Mesendoderm (in vitro differentiated cells): ENCODE data around the gene HES4. TPM values are rescaled to one million over a fixed set of nuclear protein-coding genes. Genes with fewer than 3 reads are reported as not detected.

Source experiments
- DNase-seq: peaks from one replicate; pipeline ENCODE4 v3.0.0; 2013
- H2AK5ac ChIP-seq: 2 replicates; pipeline ENCODE4 v1.6.1; 2013; ENCODE audit warnings: low read length, inconsistent platforms
- H2BK120ac ChIP-seq: 2 replicates; pipeline ENCODE4 v1.6.1; 2013; ENCODE audit warnings: low read depth, mild to moderate bottlenecking, low read length, moderate library complexity, mixed read lengths
- H2BK15ac ChIP-seq: replicated peaks from 2 replicates; pipeline ENCODE4 v1.6.1; 2013; ENCODE audit warnings: low read depth, mild to moderate bottlenecking, moderate library complexity
- H2BK5ac ChIP-seq: 2 replicates; pipeline ENCODE4 v1.6.1; 2013; ENCODE audit warnings: low read length, inconsistent platforms
- H3K18ac ChIP-seq: 2 replicates; pipeline ENCODE4 v1.6.1; 2013; ENCODE audit warnings: mild to moderate bottlenecking, low read length, mixed read lengths
- H3K23ac ChIP-seq: one replicate; pipeline ENCODE4 v1.6.1; 2013; ENCODE audit warnings: low read length
- H3K27ac ChIP-seq: 2 replicates; pipeline ENCODE4 v1.5.1; 2013; ENCODE audit warnings: low read depth, mild to moderate bottlenecking, inconsistent platforms, low read length, moderate library complexity
- H3K27me3 ChIP-seq: 2 replicates; pipeline ENCODE4 v1.6.1; 2013; ENCODE audit warnings: low read length, control low read depth, mild to moderate bottlenecking, inconsistent platforms; ENCODE audit not compliant: insufficient read depth, poor library complexity
- H3K36me3 ChIP-seq: 2 replicates; pipeline ENCODE4 v1.6.1; 2013; ENCODE audit warnings: low read length, inconsistent platforms; ENCODE audit not compliant: control insufficient read depth, insufficient read depth
- H3K4ac ChIP-seq: one replicate; pipeline ENCODE4 v1.6.1; 2013; ENCODE audit warnings: low read depth, mild to moderate bottlenecking, low read length, moderate library complexity
- H3K4me1 ChIP-seq: 2 replicates; pipeline ENCODE4 v1.6.1; 2013; ENCODE audit warnings: low read depth, low read length, inconsistent platforms; ENCODE audit not compliant: control insufficient read depth
- H3K4me2 ChIP-seq: 2 replicates; pipeline ENCODE4 v1.6.1; 2013; ENCODE audit warnings: low read length
- H3K4me3 ChIP-seq: 2 replicates; pipeline ENCODE4 v1.5.1; 2013; ENCODE audit warnings: mild to moderate bottlenecking, low read length
- H3K56ac ChIP-seq: one replicate; pipeline ENCODE4 v1.6.1; 2013; ENCODE audit warnings: low read length
- H3K79me1 ChIP-seq: 2 replicates; pipeline ENCODE4 v1.6.1; 2013; ENCODE audit warnings: low read length, inconsistent platforms
- H3K79me2 ChIP-seq: 2 replicates; pipeline ENCODE4 v1.6.1; 2013; ENCODE audit warnings: mild to moderate bottlenecking, low read length; ENCODE audit not compliant: control insufficient read depth, insufficient read depth
- H3K9ac ChIP-seq: 2 replicates; pipeline ENCODE4 v1.6.1; 2013; ENCODE audit warnings: low read length, inconsistent platforms
- H4K5ac ChIP-seq: one replicate; pipeline ENCODE4 v1.6.1; 2013; ENCODE audit warnings: low read length
- H4K8ac ChIP-seq: one replicate; pipeline ENCODE4 v1.6.1; 2013; ENCODE audit warnings: low read depth, mild to moderate bottlenecking, control low read depth, low read length, moderate library complexity
- WGBS: extraction: QIAGEN DNeasy Blood & Tissue Kit; methylation state at CpG from one replicate; pipeline ENCODE4 v1.1.7; 2013; ENCODE audit warnings: low lambda C conversion rate, missing lambda C conversion rate; ENCODE audit not compliant: insufficient coverage; ENCODE audit errors: extremely low coverage; 5-methylcytosine and 5-hydroxymethylcytosine counted together
- polyA plus RNA-seq, 2 experiments: library from polyadenylated mRNA; stranded (reverse); fragments of 200-250 nt; gene quantifications; one replicate each; pipeline ENCODE4 v1.2.3, GENCODE V29; 2013

The HES4 gene, protein sequence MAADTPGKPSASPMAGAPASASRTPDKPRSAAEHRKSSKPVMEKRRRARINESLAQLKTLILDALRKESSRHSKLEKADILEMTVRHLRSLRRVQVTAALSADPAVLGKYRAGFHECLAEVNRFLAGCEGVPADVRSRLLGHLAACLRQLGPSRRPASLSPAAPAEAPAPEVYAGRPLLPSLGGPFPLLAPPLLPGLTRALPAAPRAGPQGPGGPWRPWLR
- 0.27 TPM for polyA plus RNA-seq (2013, experiment 1 of 2)
- polyA plus RNA-seq (2013, experiment 2 of 2): 0.34 TPM

GRCh38 chr1:999725-1000356 is at the start of gene HES4:
HES4 (minus strand) TSS chr1:1000097; CDS start chr1:999973, 124 bp downstream.
- no peak within 1 kb of the TSS for H4K5ac ChIP-seq
- H3K79me1 ChIP-seq: no peaks in the 10 kb centered on the region
- H3K36me3 ChIP-seq: no peaks in the 10 kb centered on the region
- no peaks in the 10 kb centered on the region for H3K79me2 ChIP-seq
- H2BK15ac ChIP-seq: no peak within 1 kb of the TSS
- H2BK120ac ChIP-seq: no peak within 1 kb of the TSS
- H3K27me3 ChIP-seq: peaks cover 29% of the 10 kb centered on the region
- H3K9ac ChIP-seq: peak within 1 kb of the TSS; percentile 71
- peak within 1 kb of the TSS; percentile 80 for H3K23ac ChIP-seq
- H3K27ac ChIP-seq: peak within 1 kb of the TSS; percentile 15
- peak; percentile 92 for DNase-seq
- H2BK5ac ChIP-seq: no peak within 1 kb of the TSS
- H3K4me1 ChIP-seq: peaks cover 3% of the 10 kb centered on the region
- no peak within 1 kb of the TSS for H4K8ac ChIP-seq
- peak within 1 kb of the TSS; percentile 15 for H3K18ac ChIP-seq
- H3K4ac ChIP-seq: no peak within 1 kb of the TSS
- peak within 1 kb of the TSS; percentile 85 for H3K56ac ChIP-seq
- WGBS: no CpG with 5 or more reads among the region's 95 CpGs
- peak within 1 kb of the TSS; percentile 71 for H3K4me2 ChIP-seq
- no peak within 1 kb of the TSS for H2AK5ac ChIP-seq
- no peak within 1 kb of the TSS for H3K4me3 ChIP-seq

DNA sequence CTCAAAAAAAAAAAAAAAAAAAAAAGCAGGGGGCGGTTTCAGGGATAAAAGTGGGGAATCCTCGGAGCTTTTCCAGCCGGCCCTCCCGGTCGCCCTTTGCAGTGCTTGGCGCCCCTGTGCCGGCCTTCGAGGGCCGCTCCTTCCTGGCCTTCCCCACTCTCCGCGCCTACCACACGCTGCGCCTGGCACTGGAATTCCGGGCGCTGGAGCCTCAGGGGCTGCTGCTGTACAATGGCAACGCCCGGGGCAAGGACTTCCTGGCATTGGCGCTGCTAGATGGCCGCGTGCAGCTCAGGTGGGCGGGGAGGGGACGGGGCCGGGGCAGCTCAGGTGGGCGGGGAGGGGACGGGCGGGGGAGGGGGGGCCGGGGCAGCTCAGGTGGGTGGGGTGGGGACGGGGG is 48.9 kb upstream of the HES4 start:
- H3K56ac ChIP-seq: no peak overlapping the region
- WGBS: no CpG with 5 or more reads among the region's 28 CpGs
- no peak overlapping the region for H2BK120ac ChIP-seq
- H3K4me2 ChIP-seq: no peak overlapping the region
- no peak overlapping the region for H4K5ac ChIP-seq
- peaks cover 9% of the 10 kb centered on the region for H3K36me3 ChIP-seq
- H3K4me3 ChIP-seq: no peak overlapping the region
- H2BK15ac ChIP-seq: no peak overlapping the region
- H3K9ac ChIP-seq: no peak overlapping the region
- no peaks in the 10 kb centered on the region for H3K27me3 ChIP-seq
- H3K79me2 ChIP-seq: no peaks in the 10 kb centered on the region
- no peak overlapping the region for H3K18ac ChIP-seq
- H3K79me1 ChIP-seq: no peaks in the 10 kb centered on the region
- no peak overlapping the region for H3K27ac ChIP-seq
- no peak overlapping the region for H2BK5ac ChIP-seq
- no peak for DNase-seq
- no peak overlapping the region for H2AK5ac ChIP-seq
- no peak overlapping the region for H3K4ac ChIP-seq
- no peak overlapping the region for H3K23ac ChIP-seq
- no peaks in the 10 kb centered on the region for H3K4me1 ChIP-seq
- H4K8ac ChIP-seq: no peak overlapping the region

DNA sequence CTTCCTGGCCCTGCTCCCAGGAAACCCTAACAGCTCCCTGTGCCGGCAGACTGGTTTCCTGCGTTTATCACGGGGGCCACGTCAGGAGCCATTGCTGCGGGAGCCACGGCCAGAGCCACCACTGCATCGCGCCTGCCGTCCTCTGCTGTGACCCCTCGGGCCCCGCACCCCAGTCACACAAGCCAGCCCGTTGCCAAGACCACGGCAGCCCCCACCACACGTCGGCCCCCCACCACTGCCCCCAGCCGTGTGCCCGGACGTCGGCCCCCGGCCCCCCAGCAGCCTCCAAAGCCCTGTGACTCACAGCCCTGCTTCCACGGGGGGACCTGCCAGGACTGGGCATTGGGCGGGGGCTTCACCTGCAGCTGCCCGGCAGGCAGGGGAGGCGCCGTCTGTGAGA is 48.1 kb upstream of the HES4 start:
- no peak overlapping the region for H3K23ac ChIP-seq
- no peak overlapping the region for H3K9ac ChIP-seq
- H3K79me1 ChIP-seq: no peaks in the 10 kb centered on the region
- no CpG with 5 or more reads among the region's 25 CpGs for WGBS
- no peak overlapping the region for H3K18ac ChIP-seq
- H4K8ac ChIP-seq: no peak overlapping the region
- H3K4me2 ChIP-seq: no peak overlapping the region
- no peak for DNase-seq
- H3K36me3 ChIP-seq: peaks cover 9% of the 10 kb centered on the region
- H3K79me2 ChIP-seq: no peaks in the 10 kb centered on the region
- no peak overlapping the region for H3K27ac ChIP-seq
- no peak overlapping the region for H3K4me3 ChIP-seq
- no peak overlapping the region for H3K56ac ChIP-seq
- H3K4ac ChIP-seq: no peak overlapping the region
- H2AK5ac ChIP-seq: no peak overlapping the region
- no peak overlapping the region for H2BK15ac ChIP-seq
- no peak overlapping the region for H2BK120ac ChIP-seq
- no peak overlapping the region for H2BK5ac ChIP-seq
- H3K27me3 ChIP-seq: no peaks in the 10 kb centered on the region
- no peak overlapping the region for H4K5ac ChIP-seq
- H3K4me1 ChIP-seq: no peaks in the 10 kb centered on the region

GRCh38 chr1:1047407-1047806 is 47.5 kb upstream of the HES4 start:
- H3K27me3 ChIP-seq: no peaks in the 10 kb centered on the region
- H2BK120ac ChIP-seq: no peak overlapping the region
- no peak overlapping the region for H2AK5ac ChIP-seq
- no peak overlapping the region for H3K9ac ChIP-seq
- no peak for DNase-seq
- no peak overlapping the region for H3K23ac ChIP-seq
- WGBS: no CpG with 5 or more reads among the region's 19 CpGs
- no peak overlapping the region for H2BK15ac ChIP-seq
- no peak overlapping the region for H4K8ac ChIP-seq
- no peak overlapping the region for H2BK5ac ChIP-seq
- H3K79me2 ChIP-seq: no peaks in the 10 kb centered on the region
- H3K4me1 ChIP-seq: no peaks in the 10 kb centered on the region
- no peak overlapping the region for H3K4me3 ChIP-seq
- no peak overlapping the region for H3K56ac ChIP-seq
- no peak overlapping the region for H3K27ac ChIP-seq
- H4K5ac ChIP-seq: no peak overlapping the region
- H3K18ac ChIP-seq: no peak overlapping the region
- no peak overlapping the region for H3K4ac ChIP-seq
- H3K4me2 ChIP-seq: no peak overlapping the region
- peaks cover 9% of the 10 kb centered on the region for H3K36me3 ChIP-seq
- H3K79me1 ChIP-seq: no peaks in the 10 kb centered on the region

DNA sequence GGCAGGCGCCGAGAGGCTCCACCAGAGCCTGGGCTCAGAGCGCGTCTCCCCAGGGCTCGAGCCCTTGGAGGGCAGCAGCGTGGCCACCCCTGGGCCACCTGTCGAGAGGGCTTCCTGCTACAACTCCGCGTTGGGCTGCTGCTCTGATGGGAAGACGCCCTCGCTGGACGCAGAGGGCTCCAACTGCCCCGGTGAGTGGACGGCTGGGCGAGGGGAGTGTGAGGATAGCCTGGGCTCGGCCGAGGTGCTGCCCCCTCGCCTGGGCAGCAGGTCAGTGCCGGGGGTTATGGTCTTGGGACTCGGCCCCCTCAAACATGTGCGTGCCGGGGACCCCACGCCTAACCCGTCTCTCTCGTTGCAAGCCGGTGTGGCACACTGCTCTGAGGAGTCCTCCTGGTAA is 46.9 kb upstream of the HES4 start:
- Histone ChIP-seq H3K18ac (no peak overlapping the region), H3K9ac (no peak overlapping the region), H3K4me2 (no peak overlapping the region), H2BK15ac (no peak overlapping the region), H2BK5ac (no peak overlapping the region), H4K8ac (no peak overlapping the region), H3K4me1 (no peaks in the 10 kb centered on the region), H3K27ac (no peak overlapping the region), H2AK5ac (no peak overlapping the region), H3K4me3 (no peak overlapping the region), H3K36me3 (peaks cover 5% of the 10 kb centered on the region), H3K23ac (no peak overlapping the region), H2BK120ac (no peak overlapping the region), H3K27me3 (no peaks in the 10 kb centered on the region), H4K5ac (no peak overlapping the region), H3K79me2 (no peaks in the 10 kb centered on the region), H3K56ac (no peak overlapping the region), H3K79me1 (no peaks in the 10 kb centered on the region), H3K4ac (no peak overlapping the region)
- no peak for DNase-seq
- no CpG with 5 or more reads among the region's 26 CpGs for WGBS
